ENCODE measurements around the gene MCF2L.

DNA sequence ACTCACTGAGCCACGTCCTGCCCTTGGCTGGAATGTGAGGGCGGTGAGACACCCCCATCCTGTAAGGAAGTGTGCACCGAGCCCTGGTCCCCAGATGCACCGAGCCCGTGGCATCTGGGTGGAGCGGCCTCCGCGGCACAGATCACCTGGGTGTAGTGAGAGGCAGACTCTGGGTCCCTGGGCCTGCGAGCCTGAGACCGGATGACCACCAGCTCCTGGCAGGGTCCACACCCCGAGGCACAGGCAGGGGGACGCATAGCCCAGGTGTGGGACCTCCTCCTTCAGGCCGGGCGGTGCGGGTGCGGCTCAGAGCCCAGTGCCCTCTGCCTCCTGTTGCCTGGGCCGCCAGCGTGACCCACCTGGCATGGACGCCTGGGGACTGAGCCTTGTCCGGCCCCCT is 12.4 kb downstream of the MCF2L start:
- TF ChIP-seq, protein P1, sequence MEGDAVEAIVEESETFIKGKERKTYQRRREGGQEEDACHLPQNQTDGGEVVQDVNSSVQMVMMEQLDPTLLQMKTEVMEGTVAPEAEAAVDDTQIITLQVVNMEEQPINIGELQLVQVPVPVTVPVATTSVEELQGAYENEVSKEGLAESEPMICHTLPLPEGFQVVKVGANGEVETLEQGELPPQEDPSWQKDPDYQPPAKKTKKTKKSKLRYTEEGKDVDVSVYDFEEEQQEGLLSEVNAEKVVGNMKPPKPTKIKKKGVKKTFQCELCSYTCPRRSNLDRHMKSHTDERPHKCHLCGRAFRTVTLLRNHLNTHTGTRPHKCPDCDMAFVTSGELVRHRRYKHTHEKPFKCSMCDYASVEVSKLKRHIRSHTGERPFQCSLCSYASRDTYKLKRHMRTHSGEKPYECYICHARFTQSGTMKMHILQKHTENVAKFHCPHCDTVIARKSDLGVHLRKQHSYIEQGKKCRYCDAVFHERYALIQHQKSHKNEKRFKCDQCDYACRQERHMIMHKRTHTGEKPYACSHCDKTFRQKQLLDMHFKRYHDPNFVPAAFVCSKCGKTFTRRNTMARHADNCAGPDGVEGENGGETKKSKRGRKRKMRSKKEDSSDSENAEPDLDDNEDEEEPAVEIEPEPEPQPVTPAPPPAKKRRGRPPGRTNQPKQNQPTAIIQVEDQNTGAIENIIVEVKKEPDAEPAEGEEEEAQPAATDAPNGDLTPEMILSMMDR (IDR thresholded peaks at IDR 0.05; ENCODE audit: poor library complexity, severe bottlenecking) = no peak
- TF ChIP-seq EZH2 (IDR thresholded peaks at IDR 0.05; ENCODE audit: borderline replicate concordance, insufficient read depth, low read length, poor library complexity, severe bottlenecking) (no peak), POLR2AphosphoS5 (IDR thresholded peaks at IDR 0.05) (no peak), EP300 (conservative IDR thresholded peaks at IDR 0.05; ENCODE audit: poor library complexity, severe bottlenecking) (no peak), SMC3 (conservative IDR thresholded peaks at IDR 0.05; ENCODE audit: poor library complexity) (no peak), RAD21 (conservative IDR thresholded peaks at IDR 0.05) (no peak), TAF1 (IDR thresholded peaks at IDR 0.05; ENCODE audit: low read depth) (no peak)
- TF ChIP-seq, protein P2, sequence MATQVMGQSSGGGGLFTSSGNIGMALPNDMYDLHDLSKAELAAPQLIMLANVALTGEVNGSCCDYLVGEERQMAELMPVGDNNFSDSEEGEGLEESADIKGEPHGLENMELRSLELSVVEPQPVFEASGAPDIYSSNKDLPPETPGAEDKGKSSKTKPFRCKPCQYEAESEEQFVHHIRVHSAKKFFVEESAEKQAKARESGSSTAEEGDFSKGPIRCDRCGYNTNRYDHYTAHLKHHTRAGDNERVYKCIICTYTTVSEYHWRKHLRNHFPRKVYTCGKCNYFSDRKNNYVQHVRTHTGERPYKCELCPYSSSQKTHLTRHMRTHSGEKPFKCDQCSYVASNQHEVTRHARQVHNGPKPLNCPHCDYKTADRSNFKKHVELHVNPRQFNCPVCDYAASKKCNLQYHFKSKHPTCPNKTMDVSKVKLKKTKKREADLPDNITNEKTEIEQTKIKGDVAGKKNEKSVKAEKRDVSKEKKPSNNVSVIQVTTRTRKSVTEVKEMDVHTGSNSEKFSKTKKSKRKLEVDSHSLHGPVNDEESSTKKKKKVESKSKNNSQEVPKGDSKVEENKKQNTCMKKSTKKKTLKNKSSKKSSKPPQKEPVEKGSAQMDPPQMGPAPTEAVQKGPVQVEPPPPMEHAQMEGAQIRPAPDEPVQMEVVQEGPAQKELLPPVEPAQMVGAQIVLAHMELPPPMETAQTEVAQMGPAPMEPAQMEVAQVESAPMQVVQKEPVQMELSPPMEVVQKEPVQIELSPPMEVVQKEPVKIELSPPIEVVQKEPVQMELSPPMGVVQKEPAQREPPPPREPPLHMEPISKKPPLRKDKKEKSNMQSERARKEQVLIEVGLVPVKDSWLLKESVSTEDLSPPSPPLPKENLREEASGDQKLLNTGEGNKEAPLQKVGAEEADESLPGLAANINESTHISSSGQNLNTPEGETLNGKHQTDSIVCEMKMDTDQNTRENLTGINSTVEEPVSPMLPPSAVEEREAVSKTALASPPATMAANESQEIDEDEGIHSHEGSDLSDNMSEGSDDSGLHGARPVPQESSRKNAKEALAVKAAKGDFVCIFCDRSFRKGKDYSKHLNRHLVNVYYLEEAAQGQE (IDR thresholded peaks at IDR 0.05; ENCODE audit: borderline replicate concordance) = no peak

All from neural cell (in vitro differentiated cells).